ENCODE measurements around the gene IRF7.

Gene IRF7

DNA sequence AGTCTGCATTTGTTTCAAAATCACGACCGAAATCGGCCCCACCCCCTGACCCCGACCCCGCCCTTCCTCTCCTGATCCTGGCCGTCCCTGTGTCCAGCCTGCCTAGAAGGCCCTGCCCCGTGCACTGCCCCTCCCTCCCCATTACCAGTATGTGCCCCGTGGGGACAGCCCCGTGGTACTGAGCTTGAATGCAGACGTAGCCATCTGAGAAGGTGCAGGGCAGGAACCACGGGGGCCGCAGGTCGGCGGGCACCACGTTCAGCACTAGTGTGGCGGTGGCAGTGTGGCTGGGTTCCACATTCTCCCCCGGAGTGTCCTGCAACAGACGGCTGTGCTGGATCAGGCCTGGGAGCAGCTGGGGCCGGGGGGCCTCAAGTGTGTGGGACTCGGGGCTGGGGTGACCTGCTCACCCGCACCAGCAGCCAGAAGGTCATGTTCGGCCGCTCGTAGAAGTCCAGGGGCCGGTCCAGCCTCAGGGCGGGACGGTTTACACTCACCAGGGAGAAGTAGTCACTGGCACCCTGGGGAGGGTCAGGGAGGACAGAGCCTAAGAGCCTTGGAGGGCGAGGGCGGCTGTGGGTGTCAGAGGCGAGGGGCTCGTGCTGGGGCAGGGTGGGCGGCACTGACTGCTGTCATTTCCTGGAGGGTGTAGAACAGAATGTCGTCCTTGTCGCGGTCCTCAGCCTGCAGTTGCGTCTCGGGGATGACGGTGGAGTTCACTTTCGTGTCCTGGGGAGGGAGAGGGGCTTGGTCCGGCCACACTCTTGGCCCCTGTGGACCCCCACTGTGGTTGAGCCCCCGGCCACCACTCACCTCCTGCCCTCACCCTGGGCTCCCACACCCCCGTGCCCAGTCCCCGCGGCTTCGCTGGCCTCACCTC lies 5.4 kb upstream of the IRF7 start:
- DNase-seq (ENCODE audit: low read depth) = no peak

DNA sequence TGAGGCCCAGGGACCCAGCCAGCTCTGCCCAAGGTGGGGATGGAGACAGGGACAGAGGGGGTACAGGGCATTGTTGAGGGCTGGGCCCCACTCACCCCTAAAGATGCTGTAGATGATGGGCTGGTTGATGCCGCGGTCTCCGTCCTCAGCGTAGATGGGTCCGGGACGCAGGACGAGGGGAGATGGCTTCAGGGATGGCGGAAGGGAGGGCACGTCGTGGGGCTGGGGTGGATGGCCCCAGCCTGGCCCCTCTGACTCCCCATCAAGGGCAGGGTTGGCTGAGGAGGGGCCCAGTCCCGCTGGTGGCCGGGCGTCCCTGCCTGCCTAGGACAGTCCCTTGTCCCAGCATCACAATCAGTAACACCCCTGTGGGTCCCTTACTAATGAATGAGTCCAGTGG lies 4.5 kb upstream of the IRF7 start:
- DNase-seq (ENCODE audit: low read depth) = no peak

DNA sequence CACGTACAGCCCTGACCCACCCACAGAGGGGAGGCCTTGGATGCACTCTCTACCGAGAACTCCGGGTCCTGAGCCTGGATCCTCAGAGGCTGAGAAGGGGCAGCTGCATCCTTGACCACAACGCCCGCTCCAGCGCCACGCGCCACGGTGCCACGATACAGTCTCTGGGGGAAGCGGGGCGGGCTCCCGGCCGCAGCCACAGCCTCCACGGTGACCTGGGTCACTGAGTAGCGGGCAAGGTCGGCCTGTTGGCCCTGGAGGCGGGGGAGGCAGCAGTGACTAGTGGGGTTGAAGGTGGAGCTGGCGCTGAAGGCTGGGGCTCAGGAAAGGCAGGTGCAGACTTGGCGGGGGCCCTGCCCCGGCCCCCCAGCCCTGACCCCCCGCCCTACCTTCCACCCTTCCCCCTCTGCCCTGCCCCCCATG lies 3.9 kb upstream of the IRF7 start:
- no peak for DNase-seq (ENCODE audit: low read depth)

DNA sequence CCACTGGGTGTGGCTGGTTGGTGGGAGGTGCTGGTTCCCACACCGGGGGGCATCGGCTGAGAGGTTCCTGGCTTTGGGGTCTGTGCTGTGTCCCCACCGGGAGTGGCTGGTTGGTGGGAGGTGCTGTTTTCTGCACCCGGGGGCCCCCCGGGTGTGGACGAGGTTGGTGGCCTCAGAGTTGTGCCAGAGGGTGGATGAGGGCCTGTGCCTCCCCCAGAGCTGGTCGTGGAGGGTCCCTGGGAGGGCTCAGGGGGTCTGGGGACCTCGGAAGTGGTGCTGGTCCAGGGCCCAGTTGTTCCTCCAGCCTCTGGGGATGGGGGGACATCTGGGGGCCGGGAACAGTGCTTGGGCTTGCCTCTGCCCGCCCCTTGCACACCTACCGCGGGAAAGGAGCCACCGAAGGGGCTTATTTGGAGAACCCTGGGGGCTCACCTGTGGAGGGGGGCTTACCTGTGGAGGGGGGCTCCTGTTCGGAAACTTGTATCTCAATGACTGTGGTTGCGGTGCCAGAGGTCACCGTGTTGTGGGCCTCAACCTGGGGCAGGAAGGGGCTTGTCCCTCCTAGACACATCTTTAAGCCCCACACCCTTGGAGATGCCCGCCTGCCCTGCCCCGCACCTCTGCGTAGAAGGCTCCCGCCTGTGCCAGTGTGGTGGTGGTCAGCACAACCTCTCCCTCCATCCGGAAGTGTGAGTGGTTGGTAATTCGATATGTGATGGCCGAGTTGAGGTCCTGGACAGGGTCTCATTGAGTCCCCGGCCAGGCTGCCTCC lies 3.3 kb upstream of the IRF7 start:
- no peak for DNase-seq (ENCODE audit: low read depth)

DNA sequence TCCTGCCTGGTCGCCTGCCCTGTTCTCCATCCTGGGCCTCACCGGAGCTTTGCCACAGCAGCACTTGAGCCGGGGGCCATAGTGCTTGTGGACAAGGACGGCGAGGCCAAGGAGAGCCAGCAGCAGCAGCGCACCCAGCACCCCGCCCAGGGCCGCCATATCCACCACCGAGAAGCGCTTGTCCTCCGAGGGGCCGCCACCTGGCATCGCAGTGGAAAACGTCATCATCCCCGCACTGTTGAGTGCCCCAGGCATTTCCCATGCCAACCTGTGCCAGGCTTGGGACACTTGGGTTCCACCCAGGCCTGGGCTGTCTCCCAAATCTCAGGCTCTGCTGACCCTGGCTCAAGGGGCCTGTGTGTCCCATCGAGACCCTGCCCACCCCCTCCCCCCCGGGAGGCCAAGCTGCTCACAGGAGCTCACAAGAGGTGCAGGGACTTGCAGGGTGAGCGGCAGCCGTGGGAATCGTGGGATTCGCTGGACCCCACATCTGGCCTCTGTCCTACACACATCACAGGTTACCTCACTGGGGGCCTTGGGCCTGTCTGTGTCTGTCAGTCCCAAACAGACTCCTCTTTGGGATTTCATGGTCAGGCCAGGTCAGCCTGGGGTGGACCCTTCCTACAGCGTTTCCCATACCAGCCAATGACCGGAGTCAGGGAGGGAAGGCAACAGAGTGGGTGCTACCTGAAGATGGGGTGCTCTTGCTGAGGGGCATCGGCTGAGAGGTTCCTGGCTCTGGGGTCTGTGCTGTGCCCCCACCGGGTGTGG lies 2.3 kb upstream of the IRF7 start:
- no peak for DNase-seq (ENCODE audit: low read depth)

DNA sequence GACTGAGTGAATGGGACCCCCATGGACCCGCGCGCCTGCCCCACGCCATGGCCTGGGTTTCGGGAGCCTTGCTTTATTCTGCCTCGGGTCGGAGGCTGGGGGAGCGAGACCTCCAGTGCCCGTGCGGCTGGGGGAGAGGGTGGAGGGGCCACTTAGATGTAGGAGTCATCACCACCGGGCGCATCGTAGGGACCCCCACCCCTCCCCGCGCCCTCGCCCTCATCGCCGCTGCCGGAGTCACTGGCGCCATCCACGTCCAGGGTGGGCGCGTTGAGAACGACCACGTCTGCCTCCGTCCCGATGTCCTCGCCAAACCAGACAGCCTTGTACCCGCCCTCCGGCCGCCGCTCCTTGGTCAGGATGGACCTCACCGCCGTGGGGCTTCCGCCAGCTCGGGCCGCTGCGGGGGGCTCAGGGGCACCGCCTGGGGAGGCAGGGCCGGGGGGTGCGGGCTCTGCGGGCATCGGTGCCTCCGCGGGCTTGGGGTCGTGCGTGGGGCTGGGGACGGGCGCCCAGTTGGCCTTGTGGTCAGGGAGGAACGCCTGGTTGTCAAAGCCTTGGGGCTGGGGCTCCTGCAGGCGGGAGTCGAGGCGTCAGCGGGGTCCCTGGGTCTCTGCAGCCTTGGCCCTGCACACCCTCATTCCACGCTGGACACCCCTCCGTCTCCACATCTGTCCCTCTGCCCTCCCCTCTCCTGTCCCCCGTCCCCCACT lies 1.6 kb upstream of the IRF7 start:
- DNase-seq (ENCODE audit: low read depth) = no peak

DNA sequence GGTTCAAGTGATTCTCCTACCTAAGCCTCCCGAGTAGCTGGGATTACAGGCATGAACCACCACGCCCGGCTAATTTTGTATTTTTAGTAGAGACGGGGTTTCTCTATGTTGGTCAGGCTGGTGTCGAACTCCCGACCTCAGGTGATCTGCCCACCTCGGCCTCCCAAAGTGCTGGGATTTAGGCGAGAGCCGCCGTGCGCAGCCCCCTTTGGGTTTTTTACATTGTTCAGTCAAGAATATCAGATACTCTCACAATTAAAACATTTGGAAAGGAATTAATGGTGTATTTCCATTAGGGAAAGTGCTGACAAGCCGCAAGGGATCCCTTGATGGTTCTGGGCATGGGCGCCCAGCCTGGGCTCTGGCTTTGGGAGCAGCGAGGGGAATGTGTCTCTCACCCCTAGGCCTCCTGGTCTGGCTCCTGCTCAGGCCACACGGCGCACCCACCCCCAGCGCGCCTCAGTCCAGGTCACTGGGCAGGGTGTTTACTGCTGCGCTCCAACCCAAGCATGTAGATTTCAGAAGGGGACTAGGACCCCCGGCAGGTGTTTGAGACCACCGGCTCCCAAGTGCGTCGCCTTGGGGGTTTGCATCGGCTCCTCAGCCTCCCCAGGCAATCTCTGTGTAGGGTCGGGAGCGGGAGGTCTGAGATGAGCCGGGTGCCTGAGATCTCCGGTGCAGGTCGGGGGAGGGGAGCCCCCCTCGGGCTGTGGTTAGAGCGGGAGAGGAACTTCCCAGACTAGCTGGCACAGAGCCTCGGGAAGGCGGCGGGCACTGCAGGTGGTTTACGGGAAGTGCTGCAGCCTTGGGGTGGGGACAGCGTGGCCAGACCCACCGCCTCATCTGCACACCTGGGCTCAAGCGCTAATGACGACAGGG lies 809 bp upstream of the IRF7 start:
- DNase-seq (ENCODE audit: low read depth) = no peak

DNA sequence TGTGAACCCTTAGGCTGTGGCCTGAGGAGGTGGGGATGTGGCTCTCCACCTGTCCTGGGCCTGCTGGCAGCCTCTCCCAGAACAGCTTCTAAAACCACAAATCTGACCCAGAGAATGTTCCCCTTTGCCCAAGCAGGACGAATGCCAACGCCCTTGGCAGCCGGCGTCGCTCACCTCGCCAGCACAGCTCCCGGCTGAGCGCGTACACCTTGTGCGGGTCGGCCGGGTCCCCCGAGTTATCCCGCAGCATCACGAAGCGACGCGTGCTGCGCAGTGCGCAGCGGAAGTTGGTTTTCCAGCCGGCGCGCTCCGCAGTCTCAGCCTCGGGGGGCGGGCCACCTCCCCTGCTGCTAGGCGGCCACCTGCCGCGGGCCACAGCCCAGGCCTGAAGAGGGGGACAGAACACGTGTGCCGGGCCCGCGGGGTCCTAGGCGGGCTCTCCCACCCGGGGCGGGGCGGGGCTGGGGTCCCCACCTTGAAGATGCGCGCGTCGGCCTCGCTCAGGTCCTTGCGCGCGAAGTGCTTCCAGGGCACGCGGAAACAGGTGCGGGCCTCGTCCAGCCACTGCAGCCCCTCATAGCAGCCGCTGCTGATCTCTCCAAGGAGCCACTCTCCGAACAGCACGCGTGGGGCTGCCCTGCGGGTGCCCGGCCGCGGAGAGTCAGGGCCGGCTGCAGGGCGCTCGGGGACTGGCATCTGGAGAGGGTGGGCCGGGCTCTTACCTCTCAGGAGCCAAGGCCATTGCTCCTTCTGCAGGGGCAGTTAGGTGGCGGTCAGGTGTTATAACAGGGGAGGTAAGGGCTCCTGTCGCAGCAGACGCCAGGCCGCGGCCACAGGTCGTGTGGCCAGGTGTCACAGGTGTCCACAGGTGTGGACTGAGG lies 887 bp downstream of the IRF7 start:
- DNase-seq (ENCODE audit: low read depth) = no peak

DNA sequence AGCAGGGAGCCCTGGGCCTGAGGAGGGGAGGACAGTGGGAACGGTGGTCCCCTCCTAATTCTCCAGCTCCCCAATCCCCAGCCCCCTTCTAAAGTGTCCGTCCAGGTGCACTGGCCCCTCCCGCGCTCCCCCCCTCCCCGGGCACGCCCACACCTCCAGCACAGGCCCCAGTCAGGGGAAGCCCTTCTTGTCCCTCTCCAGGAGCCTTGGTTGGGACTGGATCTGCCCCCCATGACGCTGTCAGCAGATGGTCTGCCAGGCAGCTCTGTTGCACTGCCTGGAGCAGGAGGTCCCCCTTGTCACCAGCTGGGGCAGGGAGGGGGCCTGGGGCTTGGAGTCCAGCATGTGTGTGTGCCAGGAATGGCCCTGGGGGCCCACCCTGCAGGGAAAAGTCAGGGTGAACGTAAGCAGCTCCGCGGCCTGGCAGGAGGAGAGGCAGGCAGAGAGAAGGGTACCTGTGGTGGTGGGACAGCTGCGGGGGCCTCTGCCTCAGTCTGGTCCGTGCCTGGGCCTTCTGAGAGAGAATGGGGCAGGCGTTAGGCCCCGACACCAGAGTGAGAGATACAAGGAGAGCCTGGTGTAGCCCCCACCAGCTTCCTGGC lies 1.6 kb downstream of the IRF7 start:
- no peak for DNase-seq (ENCODE audit: low read depth)

DNA sequence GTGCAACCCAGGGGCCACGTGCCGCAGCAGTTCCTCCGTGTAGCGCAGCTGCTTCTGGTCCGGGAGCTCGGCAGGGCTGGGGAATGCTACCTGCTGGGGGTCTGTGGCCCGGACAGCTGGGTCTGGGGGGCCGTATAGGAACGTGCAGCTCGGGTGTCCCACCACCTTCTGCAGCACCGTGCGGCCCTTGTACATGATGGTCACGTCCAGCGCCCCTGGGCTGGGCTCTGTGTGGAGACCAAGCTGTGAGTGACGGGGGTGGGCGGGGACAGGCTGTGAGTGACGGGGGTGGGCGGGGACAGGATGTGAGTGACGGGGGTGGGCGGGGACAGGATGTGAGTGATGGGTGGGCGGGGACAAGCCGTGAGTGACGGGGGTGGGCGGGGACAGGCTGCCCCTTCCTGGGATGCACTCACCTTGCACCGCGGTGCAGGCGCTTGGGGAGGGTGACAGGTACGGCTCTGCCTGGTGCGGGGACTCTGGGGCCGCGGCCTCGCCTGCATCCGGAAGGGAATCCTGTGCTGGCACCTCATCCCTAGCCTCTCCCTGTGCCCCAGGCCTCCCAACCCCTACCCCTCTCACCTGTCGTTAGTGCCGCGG lies 2.3 kb downstream of the IRF7 start:
- DNase-seq (ENCODE audit: low read depth) = peak; percentile 69

DNA sequence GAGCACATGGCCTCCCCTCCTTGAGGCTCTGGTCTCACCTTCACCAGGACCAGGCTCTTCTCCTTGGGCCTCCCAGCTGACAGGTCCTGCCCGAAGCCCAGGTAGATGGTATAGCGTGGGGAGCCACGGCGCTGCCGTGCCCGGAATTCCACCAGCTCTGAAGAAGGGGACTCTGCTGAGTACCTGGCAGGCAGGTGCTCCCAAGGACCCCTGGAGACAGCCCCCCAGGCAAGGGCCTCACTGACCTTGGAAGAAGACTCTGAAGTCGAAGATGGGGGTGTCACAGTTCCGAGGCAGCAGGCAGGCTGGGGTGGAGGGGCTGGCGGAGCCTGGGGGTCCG lies 2.8 kb downstream of the IRF7 start:
- DNase-seq (ENCODE audit: low read depth) = no peak

DNA sequence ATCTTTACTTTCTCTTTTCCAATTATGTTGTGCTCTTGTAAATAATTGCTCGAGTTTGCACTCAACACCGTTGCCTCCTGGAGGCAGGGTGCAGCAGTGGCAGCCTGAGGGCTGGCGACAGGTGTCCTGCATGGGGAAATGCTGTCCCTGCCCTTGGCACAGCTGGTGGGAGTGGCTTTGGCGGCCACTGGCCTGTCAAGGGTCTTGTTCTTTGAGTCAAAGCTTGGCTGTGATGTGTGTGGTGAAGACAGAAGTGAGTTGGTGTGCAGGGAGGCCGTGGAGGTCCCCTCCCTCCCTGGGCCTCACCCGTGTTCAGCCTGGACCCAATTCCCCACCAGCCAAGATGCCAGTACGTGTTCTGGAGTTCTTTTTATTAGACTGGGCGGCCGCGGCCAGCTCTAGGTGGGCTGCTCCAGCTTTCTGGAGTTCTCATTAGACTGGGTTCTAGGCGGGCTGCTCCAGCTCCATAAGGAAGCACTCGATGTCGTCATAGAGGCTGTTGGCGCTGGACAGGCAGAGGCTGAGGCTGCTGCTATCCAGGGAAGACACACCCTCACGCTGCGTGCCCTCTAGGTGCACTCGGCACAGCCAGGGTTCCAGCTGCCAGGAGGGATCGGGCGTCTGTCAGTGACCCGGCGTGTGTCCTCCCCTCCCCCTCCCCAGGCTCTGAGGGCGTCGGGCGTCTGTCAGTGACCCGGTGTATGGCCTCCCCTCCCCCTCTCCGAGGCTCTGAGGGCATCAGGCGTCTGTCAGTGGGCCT lies 3.4 kb downstream of the IRF7 start:
- peak; percentile 27 for DNase-seq (ENCODE audit: low read depth)

DNA sequence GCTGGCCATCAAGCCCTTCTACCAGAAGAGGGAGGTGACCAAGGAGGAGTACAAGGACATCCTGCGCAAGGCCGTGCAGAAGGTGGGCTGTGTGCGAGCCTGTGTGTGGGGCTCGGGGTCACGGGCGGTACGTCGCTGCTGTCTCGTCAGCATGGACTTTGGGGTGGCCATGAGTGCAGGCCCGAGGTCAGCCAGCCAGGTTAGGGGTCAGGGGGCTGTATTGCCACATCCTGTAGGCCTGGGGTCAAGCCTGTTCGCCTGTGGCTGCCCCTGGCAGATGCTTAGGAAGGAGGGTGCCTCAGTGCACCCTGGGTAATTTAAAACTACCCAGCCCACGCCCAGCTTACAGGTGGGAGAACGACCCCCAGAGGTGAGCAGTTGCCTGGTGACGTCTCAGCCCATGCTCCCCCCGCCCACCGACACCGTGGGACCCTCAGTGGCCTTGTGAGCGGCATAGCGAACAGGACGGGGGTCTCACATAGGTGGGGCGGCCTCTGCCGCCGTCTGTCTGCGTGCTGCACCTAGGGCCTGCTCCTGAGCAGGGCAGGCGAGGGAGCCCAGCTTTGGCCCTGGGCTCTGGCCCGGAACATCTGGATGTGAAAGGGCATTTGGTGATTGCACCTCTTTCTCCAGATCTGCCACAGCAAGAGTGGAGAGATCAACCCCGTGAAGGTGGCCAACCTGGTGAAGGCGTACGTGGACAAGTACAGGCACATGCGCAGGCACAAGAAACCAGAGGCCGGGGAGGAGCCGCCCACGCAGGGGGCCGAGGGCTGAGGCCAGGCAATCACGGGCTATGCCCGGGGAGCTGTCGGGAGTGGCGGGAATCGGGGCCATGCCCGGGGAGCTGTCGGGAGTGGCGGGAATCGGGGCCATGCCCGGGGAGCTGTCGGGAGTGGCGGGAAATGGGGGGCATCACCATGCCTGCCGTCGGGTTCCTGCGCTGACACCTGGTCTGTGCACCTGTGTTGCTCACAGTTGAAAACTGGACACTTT lies 4.5 kb downstream of the IRF7 start:
- no peak for DNase-seq (ENCODE audit: low read depth)

DNA sequence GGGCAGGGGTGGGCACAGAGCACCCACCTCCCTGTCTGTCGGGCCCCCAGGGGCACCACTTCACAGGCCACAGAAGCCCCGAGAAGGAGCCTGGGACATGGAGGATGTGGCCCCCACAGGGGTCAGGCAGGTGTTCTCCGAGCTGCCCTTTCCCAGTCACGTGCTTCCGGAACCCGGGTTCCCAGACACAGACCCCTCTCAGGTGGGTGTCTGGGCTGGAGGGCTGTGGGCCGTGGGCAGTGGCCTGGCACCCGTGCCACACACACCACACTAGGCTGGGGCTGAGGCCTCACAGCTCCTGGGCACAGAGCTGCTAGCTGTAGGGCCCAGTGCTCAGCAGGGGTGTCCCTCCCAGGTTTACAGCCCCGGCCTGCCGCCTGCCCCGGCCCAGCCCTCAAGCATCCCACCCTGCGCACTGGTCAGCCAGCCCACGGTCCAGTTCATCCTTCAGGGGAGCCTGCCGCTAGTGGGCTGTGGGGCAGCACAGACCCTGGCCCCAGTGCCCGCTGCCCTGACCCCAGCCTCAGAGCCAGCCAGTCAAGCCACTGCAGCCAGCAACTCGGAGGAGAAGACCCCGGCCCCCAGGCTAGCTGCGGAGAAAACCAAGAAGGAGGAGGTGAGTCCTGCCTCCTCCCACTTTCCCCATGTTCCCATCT lies 5.5 kb downstream of the IRF7 start:
- DNase-seq (ENCODE audit: low read depth) = no peak

DNA sequence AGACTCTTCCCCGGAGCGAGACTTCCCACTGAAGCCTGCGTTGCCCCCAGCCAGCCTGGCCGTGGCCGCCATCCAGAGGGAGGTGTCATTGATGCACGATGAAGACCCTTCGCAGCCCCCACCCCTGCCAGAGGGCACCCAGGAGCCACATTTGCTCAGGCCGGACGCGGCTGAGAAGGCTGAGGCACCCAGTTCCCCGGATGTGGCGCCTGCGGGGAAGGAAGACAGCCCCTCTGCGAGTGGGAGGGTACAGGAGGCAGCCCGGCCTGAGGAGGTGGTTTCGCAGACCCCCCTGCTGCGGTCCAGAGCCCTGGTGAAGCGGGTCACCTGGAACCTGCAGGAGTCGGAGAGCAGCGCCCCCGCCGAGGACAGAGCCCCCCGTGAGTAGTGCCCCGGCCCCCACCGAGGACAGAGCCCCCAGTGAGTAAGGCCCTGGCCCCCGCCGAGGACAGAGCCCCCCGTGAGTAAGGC lies 6.4 kb downstream of the IRF7 start:
- no peak for DNase-seq (ENCODE audit: low read depth)

DNA sequence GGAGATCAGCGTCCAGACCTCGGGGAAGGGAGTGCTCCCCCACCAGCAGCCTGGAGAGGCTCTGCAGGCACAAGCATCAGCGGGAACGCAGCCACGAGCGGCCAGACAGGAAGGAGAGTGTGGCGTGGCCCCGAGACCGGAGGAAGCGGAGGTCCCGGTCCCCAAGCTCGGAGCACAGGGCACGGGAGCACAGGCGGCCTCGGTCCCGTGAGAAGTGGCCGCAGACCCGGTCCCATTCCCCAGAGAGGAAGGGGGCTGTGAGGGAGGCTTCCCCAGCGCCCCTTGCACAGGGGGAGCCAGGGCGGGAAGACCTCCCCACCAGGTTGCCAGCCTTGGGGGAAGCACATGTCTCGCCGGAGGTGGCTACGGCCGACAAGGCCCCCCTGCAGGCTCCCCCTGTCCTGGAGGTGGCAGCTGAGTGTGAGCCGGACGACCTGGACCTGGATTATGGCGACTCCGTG lies 6.9 kb downstream of the IRF7 start:
- DNase-seq (ENCODE audit: low read depth) = no peak
